GM19395 (cell line): ENCODE measurements around the gene MUC2.
"Not testable (repeated sequence)": the region's sequence is repeated elsewhere in the genome, so short reads cannot be mapped to it uniquely, and the experiment has no call there.

Experiments
- ATAC-seq: cut with Tn5 transposase; IDR thresholded peaks from one replicate; pipeline ENCODE4 v1.9.1; 2021; ENCODE audit warnings: mild to moderate bottlenecking, moderate library complexity; ENCODE audit not compliant: unreplicated experiment

MUC2 gene

DNA sequence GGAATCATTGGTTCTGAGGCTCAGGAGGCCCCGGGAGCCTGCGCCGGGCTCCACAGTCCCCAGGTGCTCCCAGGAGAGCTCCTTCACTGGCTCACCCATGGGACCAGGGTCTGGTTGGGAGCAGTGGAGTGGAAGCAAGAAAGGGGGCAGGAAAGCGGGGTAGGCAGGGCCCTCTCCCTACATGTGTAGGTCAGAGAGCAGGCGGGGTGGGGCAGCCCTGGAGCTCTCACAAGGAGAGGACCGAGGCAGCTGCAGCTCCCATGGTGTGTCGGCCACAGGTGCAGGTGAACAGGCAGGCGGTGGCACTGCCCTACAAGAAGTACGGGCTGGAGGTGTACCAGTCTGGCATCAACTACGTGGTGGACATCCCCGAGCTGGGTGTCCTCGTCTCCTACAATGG is 28.3 kb downstream of the MUC2 start:
- no peak for ATAC-seq

DNA sequence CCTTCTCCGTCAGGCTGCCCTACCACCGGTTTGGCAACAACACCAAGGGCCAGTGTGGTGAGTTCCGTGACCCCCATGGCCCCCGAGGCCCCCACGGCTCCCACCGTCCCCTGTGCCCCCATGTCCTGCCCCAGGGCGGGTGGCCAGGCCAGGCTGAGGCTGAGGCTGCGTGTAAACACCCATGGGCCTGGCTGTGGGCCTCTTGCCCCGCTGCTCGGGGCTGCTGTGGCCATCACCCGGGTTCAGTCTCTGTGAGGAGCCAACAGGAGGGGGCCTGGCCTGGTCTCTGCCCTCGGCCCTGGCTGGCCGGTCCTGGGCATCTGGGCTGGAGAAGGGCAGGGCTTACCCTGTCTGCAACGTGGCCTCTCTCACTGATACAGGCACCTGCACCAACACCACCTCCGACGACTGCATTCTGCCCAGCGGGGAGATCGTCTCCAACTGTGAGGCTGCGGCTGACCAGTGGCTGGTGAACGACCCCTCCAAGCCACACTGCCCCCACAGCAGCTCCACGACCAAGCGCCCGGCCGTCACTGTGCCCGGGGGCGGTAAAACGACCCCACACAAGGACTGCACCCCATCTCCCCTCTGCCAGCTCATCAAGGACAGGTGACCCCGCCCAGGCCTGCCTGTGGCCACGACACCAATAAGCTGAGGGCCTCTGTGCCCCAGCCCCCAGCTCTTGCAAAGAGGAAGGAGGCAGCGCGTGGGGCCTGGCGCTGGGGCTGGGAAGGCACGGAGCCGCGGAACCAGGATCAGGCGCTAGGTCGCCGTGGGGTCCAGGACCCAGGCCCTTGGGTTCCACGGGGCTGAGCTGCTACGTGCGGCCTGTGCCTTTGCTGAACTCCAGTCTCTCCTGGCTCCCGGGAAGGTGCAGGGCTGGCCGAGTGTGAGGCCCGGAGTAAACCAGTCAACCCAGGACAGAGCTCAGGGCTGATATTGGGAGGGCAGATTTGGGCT is 29.0 kb downstream of the MUC2 start:
- ATAC-seq: no peak

DNA sequence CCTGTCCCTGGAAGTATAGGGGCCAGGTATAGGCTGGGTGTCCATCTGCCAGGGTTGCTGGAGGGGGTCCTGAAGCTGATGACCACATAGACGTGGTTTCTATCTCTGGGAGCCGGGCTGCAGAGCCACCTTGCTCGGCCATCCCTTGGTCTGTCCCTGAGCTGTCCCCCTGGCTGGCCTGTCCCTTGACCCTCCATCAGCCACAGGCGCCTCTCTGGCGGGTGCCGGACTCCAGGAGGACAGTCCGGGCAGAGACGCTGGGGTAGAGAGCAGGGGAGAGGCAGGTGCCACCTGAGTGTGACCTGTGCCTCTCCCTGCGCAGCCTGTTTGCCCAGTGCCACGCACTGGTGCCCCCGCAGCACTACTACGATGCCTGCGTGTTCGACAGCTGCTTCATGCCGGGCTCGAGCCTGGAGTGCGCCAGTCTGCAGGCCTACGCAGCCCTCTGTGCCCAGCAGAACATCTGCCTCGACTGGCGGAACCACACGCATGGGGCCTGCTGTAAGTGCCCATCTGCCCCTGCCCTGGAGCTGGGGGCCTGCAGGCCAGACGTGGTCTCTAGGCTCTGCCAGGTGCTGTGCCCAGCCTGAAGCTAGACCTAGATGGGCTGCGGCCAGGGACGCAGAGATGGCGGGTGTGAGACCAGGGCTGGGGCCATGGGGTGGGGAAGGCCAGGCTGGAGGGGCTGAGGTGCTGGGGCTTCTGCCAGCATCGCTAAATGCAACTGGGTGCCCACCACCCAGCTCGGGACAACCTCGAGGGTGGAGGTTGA is 29.9 kb downstream of the MUC2 start:
- ATAC-seq: no peak

DNA sequence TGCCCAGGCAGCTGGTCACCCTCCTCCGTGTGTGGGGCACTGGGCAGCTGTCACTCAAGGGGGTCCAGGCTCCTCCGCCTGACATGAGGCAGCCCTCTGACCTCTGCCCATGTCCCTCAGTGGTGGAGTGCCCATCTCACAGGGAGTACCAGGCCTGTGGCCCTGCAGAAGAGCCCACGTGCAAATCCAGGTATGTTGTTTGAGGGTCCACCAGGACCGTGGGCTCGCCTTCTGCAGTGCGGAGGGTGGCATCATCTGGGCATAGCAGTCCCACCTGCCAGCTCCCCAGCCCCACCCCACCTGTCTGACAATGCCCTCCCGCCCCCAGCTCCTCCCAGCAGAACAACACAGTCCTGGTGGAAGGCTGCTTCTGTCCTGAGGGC is 30.5 kb downstream of the MUC2 start:
- no peak for ATAC-seq

DNA sequence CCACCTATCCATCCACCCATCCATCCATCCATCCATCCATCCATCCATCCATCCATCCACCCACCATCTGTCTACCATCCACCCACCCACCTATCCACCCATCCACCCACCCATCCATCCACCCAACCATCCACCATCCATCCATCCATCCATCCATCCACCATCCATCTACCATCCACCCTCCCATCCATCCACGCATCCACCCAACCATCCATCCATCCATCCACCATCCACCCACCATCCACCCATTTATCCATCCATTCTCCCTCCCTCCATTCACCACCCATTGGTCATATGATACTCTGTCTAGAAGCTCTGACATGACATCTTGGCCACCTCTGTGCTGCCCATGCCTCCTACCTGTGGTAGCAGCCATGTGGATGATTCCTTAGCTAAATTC is 31.7 kb downstream of the MUC2 start:
- no peak for ATAC-seq

DNA sequence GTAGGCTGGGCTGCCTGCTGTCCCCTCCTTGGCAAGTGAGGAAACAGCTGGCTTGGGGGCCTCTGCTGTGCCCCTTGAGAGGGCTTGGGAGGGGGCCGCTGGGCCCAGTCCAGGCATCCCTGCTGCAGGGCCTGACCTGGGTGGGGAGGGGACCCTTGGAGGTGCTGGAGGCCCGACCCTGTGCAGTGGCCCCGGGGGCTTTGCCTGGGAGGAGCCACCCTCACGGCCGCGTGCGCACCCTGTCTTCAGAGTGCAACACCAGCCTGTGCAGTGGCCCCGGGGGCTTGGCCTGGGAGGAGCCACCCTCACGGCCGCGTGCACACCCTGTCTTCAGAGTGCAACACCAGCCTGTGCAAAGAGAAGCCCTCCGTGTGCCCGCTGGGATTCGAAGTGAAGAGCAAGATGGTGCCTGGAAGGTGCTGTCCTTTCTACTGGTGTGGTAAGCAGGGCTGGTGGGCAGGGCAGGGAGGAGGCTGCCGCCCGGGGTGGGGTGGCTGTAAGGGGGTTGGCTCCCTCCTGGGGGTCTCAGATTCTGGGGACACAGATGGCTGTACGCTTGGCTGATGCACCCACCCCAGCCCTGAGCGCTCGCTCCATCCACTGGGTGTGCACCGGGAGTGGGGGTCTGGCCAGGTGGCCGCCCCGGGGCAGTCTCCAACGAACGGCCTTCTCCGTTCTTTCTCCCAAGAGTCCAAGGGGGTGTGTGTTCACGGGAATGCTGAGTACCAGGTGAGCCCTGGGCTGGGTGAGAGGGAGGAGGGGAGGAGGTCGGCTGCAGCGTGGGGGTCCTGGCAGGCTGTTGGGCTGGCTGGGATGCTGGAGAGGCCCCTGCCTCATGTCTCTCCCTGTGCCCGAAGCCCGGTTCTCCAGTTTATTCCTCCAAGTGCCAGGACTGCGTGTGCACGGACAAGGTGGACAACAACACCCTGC is 32.9 kb downstream of the MUC2 start:
- ATAC-seq: no peak

DNA sequence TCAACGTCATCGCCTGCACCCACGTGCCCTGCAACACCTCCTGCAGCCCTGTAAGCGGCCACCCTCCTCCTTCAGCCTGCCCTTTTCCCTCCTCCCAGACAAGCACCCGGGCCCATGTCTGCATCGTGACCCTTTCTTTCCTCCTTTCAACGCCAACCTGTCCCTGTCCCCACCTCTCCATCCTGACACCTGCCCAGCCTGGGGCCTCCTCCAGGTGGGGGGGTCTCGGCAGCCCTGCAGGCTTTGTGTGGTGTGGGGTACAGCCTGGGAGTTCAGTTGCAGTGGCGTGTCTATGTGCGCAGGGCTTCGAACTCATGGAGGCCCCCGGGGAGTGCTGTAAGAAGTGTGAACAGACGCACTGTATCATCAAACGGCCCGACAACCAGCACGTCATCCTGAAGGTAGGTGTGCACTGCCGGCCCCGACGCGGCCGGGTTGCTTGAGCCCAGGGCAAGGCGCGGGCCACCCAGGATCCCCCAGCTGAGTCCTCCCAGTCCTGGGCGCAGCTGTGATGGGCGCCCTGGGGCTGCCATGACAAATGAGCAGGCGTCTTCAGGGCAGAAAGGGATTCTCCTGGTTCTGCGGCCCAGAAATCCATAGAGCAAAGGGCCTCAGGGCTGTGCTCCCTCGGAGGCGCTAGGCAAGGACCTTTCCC is 33.7 kb downstream of the MUC2 start:
- no peak for ATAC-seq

DNA sequence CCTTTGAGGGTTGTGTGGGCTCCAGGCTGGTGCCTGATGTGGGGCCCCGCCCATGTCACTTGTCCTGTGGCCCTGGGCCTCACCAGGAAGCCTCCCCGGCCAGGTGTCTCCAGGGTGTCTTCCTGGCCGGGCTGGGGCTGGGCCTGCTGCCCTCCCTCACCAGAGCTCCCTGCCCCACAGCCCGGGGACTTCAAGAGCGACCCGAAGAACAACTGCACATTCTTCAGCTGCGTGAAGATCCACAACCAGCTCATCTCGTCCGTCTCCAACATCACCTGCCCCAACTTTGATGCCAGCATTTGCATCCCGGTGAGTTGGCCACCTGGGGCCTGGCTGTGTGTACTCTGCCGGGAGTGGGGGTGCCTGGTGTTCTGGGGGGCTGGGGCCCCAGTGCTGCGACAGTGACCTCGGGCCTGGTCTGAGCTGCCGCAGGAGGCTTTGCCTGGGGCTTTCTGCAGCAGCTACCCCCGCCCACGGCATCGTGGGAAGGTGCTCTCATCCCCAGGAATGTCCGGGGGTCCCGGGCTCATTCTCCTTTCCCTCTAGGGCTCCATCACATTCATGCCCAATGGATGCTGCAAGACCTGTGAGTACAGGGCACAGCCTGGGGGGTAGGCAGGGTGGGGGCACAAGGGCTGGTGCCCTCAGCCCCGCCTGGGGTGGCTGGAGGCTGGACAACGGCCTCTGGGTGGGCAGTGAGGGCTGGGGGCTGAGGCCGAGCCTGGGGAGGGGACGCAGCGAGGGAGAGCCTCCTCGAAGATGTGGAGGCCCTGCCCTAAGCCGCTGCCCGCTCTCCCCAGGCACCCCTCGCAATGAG is 34.6 kb downstream of the MUC2 start:
- ATAC-seq: no peak

DNA sequence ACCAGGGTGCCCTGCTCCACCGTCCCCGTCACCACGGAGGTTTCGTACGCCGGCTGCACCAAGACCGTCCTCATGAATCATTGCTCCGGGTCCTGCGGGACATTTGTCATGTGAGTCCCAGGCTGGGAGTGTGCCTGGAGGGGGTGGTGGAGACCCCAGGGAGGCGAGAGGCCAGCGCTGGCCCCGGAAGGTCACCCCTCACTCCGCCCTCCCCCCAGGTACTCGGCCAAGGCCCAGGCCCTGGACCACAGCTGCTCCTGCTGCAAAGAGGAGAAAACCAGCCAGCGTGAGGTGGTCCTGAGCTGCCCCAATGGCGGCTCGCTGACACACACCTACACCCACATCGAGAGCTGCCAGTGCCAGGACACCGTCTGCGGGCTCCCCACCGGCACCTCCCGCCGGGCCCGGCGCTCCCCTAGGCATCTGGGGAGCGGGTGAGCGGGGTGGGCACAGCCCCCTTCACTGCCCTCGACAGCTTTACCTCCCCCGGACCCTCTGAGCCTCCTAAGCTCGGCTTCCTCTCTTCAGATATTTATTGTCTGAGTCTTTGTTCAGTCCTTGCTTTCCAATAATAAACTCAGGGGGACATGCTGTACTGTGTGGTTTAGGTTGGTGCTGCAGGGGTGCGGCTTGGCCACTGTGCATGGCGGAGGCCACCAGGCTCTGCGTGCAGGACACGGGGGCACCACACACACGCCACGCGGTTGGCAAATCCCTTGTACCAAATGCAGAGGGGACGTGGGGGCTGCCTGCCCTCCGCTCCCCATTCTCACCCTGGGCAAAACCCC is 35.4 kb downstream of the MUC2 start:
- no peak for ATAC-seq

DNA sequence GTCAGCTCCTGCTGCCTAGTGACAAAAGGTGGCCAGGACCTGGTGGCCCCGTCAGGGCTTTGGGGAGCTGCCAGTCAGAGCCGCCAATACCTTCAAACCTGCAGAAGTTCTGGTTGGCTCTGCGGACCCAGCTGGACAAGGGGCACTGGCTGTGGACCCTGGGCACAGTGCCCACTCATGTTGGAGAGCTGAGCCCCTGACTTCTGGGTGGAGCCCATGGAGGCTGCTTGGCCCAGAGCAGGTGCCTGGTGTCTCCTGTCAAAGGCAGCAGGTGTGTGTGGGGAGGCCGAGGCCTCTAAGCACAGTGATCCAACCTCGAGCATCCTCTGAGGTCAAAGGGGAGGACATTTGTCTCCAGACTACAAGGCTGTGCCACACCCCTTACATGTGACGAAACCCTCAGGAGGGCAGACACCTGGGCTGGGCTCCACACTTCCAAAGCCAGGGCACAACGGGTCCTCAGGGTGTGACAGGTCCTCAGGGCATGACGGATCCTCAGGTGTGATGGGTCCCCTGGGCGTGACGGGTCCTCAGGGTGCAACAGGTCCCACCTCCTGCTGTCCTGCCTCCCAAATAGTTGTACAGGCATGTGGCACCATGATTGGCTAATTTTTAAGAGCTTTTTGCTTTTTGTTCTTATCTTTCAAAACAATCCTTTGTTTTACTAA is 37.0 kb downstream of the MUC2 start:
- ATAC-seq: no peak

DNA sequence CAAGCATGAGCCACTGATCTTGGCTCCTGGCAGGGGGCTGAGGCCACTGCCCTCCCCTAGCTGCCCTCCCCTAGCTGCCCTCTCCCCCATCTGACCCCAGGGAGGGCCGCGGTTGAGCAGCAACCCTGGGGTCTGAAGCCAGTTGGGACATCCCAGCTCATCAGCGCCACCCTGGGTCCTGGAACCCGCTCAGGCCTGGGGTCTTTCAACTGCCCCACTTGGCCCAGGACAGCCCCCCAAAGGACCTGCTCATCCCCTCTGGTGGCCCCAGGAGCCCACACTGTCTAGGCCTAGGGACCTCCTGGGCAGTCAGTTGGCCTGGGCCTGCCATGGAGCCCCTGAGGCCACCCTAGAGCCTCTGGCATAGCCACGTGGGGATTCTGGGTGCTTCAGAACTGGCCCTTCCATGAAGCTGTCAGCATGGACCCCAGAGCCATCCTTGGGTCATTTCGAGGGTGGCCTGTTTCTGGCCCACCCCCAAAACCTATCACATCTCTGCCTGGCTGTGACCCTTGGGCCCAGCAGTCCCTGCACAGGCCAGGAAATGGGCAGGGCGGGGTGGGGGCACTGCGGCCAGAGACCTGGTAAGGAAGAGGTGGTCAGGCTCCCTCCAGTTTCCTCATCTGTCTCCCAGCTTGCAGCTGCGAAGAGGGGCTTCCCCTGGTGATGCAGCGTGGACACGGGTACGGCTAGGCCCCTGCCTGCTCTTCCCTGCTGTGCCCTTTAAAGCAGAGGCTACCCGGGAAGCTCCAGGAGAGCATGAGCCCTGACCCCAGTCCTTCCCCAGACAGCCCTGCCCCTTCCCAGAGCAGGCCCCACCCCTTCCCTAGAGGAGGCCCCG is 37.9 kb downstream of the MUC2 start:
- ATAC-seq: no peak

DNA sequence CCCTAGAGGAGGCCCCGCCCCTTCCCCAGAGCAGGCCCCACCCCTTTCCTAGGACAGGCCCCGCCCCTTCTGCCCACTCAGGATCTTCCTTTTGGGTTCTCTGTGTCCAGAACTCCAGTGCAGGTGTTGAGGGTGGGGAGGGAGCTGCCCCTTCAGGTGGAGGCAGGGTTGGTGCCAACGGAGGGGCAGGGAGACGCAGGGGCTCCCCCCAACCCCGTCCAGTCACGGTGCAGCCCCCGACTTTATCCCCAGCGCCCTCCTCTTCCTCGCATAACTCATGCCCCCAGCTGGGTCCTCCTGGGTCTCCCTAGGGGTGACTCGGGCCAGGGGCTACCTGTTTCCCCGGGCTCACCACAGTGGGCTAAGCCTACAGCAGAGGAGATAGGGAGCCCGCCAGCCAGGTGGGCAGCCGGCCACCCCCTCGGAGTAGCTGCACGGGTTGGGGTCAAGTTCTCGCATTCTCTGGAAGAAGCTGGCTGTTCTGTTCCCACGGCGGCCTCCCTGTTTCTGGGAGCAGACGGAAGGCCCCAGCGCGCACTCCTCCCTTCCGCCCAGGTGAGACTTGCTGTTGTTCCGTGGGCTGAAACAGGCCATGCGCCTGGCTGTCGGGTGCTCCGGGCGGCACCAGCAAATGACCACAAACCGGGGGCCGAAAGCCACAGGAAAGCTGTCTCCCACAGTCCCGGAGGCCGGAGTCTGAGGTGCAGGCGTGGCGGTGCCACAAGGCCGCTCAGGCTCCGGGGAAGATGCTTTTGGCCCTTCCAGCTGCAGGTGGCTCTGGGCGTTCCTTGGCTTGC is 38.9 kb downstream of the MUC2 start:
- no peak for ATAC-seq

DNA sequence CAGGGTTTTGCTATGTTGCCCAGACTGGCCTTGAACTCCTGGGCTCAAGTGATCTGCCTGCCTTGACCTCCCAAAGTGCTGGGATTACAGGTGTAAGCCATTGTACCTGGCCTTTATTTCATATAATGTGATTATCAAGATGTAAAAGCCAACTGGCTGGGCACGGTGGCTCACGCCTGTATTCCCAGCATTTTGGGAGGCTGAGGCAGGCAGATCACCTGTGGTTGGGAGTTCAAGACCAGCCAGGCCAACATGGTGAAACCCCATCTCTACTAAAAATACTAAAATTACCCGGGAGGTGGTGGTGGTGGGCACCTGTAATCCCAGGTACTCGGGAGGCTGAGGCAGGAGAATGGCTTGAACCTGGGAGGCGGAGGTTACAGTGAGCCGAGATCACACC is 40.6 kb downstream of the MUC2 start:
- ATAC-seq: not testable (repeated sequence)

DNA sequence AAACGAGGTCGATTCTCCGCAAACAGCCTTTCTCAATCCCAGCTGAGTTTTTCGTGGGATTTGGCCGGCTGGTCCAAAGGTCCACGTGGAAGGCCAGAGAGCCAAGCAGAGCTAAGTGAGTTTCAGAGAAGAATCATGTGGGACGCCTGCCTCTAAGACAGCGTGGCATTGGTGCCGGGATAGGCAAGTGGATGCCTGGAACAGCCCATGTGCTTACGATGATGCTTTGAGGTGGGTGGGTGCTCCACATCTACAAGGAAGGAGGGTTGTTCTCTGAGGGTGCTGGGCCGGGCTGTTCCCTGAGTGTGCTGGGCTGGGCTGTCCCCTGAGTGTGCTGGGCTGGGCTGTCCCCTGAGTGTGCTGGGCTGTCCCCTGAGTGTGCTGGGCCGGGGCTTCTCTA is 41.4 kb downstream of the MUC2 start:
- no peak for ATAC-seq

DNA sequence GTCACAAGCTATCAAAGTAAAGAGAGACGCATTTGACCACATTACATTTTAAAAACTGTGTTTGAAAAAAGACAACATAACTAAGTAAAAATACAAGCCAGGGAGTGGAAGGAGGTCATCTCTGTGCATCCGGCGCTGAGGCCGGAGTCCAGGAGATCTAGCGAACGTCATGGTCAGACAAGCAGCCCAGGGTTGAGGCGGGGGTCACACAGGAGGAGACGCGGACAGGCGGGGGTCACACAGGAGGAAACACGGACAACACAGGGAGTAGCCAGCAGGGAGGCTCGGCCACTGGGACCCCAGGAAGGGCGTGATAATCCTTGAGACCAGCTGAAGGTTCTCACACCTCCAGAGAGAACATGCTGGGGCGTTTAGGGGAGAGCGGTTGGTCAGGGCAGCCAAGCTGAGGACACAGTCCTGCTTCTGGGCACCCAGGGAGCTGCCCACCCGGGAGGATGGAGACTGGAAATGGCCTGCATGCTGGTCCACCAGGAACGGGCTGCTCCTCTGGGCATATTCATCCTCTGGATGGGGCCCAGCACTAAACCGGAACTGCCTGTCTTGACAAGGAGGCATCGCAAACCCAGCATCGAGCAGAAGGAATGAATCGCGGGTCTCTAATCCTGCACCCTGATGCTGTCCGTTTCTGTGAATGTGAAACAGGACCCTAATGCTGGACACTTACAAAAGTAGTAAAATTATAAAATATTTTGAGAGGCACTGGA is 42.2 kb downstream of the MUC2 start:
- no peak for ATAC-seq

DNA sequence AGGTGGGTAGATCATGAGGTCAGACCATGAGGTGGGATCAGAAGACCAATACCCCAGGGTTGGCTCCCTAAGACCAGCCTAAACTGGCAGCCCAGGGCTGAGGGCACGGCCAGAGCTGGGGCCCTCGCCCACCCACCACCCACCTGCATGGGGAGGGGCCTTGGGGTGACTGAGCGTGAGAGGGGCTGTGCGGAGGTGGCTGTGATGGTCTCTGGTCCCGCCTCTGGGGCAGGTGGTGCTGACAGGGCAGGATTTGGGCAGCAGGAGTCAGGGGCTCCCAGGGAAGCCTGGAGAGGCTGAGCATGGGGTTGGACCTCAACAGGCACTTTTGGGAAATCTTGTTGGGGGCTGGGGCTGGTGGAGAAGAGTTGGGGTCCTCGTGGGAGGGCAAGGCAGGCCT is 43.3 kb downstream of the MUC2 start:
- ATAC-seq: no peak
